Upper lobe of right lung (tissue), 1 donor: ENCODE data around the gene RBL1. TPM values are rescaled to one million over a fixed set of nuclear protein-coding genes. Genes with fewer than 3 reads are reported as not detected.
A peak's percentile ranks its signal among the peaks of the same experiment; 100 is the strongest.
"Not testable (repeated sequence)": the region's sequence is repeated elsewhere in the genome, so short reads cannot be mapped to it uniquely, and the experiment has no call there.

Experiments
- ATAC-seq: fragments of 200-7000 bp; cut with Tn5 transposase; one replicate; pipeline ENCODE4 v1.9.1; 2020; ENCODE audit warnings: mild to moderate bottlenecking, moderate library complexity
- DNase-seq: peaks from one replicate; pipeline ENCODE4 v3.0.0-alpha.2; 2020
- H3K27ac ChIP-seq: fragments of 200-600 bp; one replicate; pipeline ENCODE4 v1.8.0; 2022
- H3K27me3 ChIP-seq: fragments of 200-600 bp; one replicate; pipeline ENCODE4 v1.8.0; 2022; ENCODE audit warnings: mild to moderate bottlenecking
- H3K36me3 ChIP-seq: fragments of 200-600 bp; one replicate; pipeline ENCODE4 v1.8.0; 2022
- H3K4me1 ChIP-seq: fragments of 200-600 bp; one replicate; pipeline ENCODE4 v1.8.0; 2022
- H3K4me3 ChIP-seq: fragments of 200-600 bp; one replicate; pipeline ENCODE4 v1.8.0; 2022; ENCODE audit warnings: mild to moderate bottlenecking
- H3K9me3 ChIP-seq: fragments of 200-600 bp; one replicate; pipeline ENCODE4 v1.8.0; 2022
- CTCF ChIP-seq: fragments of 200-600 bp; IDR thresholded peaks from one replicate; pipeline ENCODE4 v1.8.0; 2022; ENCODE audit warnings: antibody characterized with exemption
- intact Hi-C: fragments of 100-400 bp; cut with DNase I; formaldehyde crosslinking; loops from one replicate; pipeline ENCODE4 v1.11.0; 2022
- total RNA-seq: library from RNA; stranded (reverse); fragmentation: NEBNext Ultra II Directional; extraction: Animal tissue kit (Norgen Biotek cat#: 25700); gene quantifications from one replicate; pipeline ENCODE4 v1.2.1, GENCODE V29; 2021
- donor health status: DM: no; HTN: yes; CAD: no; lungs with severe emphysema.

RBL1 gene
- total RNA-seq, 1 donor from 2014 or later: 5.7 TPM

- DNase-seq (no peak), ATAC-seq (peak; percentile 79)
- H3K27ac ChIP-seq: peak overlapping the region; percentile 25
- H3K27me3 ChIP-seq: no peaks in the 10 kb centered on the region
- H3K36me3 ChIP-seq: peaks cover 5% of the 10 kb centered on the region
- H3K9me3 ChIP-seq: no peaks in the 10 kb centered on the region
- H3K4me3 ChIP-seq: no peak overlapping the region
- intact Hi-C loops: no loop called here
- peaks cover 3% of the 10 kb centered on the region for H3K4me1 ChIP-seq
- TF ChIP-seq CTCF: peak; percentile 23
These were observed 87.7 kb downstream of the RBL1 start for GRCh38 chr20:37007898-37008649.

GRCh38 chr20:37005062-37005942 lies 90.5 kb downstream of the RBL1 start:
- H3K9me3 ChIP-seq, H3K4me1 ChIP-seq, intact Hi-C loops, DNase-seq, H3K4me3 ChIP-seq, H3K27me3 ChIP-seq: not testable (repeated sequence)
- Histone ChIP-seq H3K27ac (peak overlapping the region; percentile 58), H3K36me3 (peaks cover 11% of the 10 kb centered on the region)
- ATAC-seq: peak; percentile 88

- H3K4me1 ChIP-seq, H3K27me3 ChIP-seq, ATAC-seq, intact Hi-C loops, H3K4me3 ChIP-seq, DNase-seq, H3K9me3 ChIP-seq, H3K27ac ChIP-seq: not testable (repeated sequence)
- H3K36me3 ChIP-seq: peaks cover 11% of the 10 kb centered on the region
These were observed 94.2 kb downstream of the RBL1 start for GRCh38 chr20:37001634-37002033.

- H3K9me3 ChIP-seq, ATAC-seq, H3K4me3 ChIP-seq, DNase-seq, H3K27me3 ChIP-seq, intact Hi-C loops, H3K4me1 ChIP-seq, H3K27ac ChIP-seq: not testable (repeated sequence)
- H3K36me3 ChIP-seq: peaks cover 11% of the 10 kb centered on the region
These were observed 95.6 kb downstream of the RBL1 start for GRCh38 chr20:37000171-37000570.

GRCh38 chr20:36998652-36999051 lies 97.1 kb downstream of the RBL1 start:
- TF ChIP-seq CTCF: no peak

GRCh38 chr20:36997121-36997520 lies 98.7 kb downstream of the RBL1 start:
- no peak for TF ChIP-seq CTCF
- Histone ChIP-seq H3K4me3 (no peak overlapping the region), H3K9me3 (no peaks in the 10 kb centered on the region), H3K27me3 (no peaks in the 10 kb centered on the region), H3K36me3 (no peaks in the 10 kb centered on the region), H3K4me1 (no peaks in the 10 kb centered on the region), H3K27ac (no peak overlapping the region)
- ATAC-seq (no peak), DNase-seq (no peak)
- intact Hi-C loops: no loop called here

More at GRCh38 chr20:36998652-36999051, 97.1 kb downstream of the RBL1 start:
- no peak for DNase-seq
- H3K4me1 ChIP-seq: no peaks in the 10 kb centered on the region
- H3K4me3 ChIP-seq: no peak overlapping the region
- intact Hi-C loops: no loop called here
- H3K27ac ChIP-seq: no peak overlapping the region
- no peaks in the 10 kb centered on the region for H3K9me3 ChIP-seq
- no peak for ATAC-seq
- no peaks in the 10 kb centered on the region for H3K27me3 ChIP-seq
- H3K36me3 ChIP-seq: peaks cover 11% of the 10 kb centered on the region

GRCh38 chr20:36994221-36994620 lies 101.6 kb downstream of the RBL1 start:
- H3K27ac ChIP-seq, H3K36me3 ChIP-seq, H3K9me3 ChIP-seq, intact Hi-C loops, DNase-seq, H3K4me3 ChIP-seq, H3K27me3 ChIP-seq, ATAC-seq, H3K4me1 ChIP-seq: not testable (repeated sequence)
